ENCODE data around the gene MPDU1. TPM values are rescaled to one million over a fixed set of nuclear protein-coding genes. Genes with fewer than 3 reads are reported as not detected.
A peak's percentile ranks its signal among the peaks of the same experiment; 100 is the strongest.

MPDU1 gene
- total RNA-seq, 1 donor, result 127 TPM

- TF ChIP-seq, protein P1, sequence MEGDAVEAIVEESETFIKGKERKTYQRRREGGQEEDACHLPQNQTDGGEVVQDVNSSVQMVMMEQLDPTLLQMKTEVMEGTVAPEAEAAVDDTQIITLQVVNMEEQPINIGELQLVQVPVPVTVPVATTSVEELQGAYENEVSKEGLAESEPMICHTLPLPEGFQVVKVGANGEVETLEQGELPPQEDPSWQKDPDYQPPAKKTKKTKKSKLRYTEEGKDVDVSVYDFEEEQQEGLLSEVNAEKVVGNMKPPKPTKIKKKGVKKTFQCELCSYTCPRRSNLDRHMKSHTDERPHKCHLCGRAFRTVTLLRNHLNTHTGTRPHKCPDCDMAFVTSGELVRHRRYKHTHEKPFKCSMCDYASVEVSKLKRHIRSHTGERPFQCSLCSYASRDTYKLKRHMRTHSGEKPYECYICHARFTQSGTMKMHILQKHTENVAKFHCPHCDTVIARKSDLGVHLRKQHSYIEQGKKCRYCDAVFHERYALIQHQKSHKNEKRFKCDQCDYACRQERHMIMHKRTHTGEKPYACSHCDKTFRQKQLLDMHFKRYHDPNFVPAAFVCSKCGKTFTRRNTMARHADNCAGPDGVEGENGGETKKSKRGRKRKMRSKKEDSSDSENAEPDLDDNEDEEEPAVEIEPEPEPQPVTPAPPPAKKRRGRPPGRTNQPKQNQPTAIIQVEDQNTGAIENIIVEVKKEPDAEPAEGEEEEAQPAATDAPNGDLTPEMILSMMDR (IDR thresholded peaks at IDR 0.05; ENCODE audit: insufficient read depth, low read length), result no peak
- H3K4me3 ChIP-seq (ENCODE audit: low read depth, low read length), result no peak overlapping the region
- no peak for DNase-seq (ENCODE audit: low read depth)
These were observed 7.7 kb upstream of the MPDU1 start for GRCh38 chr17:7575959-7576358.

GRCh38 chr17:7576432-7576937 lies 7.2 kb upstream of the MPDU1 start:
- DNase-seq (ENCODE audit: low read depth), result no peak
- no peak overlapping the region for H3K4me3 ChIP-seq (ENCODE audit: low read depth, low read length)
- TF ChIP-seq, protein P1 (IDR thresholded peaks at IDR 0.05; ENCODE audit: insufficient read depth, low read length), result no peak

DNA sequence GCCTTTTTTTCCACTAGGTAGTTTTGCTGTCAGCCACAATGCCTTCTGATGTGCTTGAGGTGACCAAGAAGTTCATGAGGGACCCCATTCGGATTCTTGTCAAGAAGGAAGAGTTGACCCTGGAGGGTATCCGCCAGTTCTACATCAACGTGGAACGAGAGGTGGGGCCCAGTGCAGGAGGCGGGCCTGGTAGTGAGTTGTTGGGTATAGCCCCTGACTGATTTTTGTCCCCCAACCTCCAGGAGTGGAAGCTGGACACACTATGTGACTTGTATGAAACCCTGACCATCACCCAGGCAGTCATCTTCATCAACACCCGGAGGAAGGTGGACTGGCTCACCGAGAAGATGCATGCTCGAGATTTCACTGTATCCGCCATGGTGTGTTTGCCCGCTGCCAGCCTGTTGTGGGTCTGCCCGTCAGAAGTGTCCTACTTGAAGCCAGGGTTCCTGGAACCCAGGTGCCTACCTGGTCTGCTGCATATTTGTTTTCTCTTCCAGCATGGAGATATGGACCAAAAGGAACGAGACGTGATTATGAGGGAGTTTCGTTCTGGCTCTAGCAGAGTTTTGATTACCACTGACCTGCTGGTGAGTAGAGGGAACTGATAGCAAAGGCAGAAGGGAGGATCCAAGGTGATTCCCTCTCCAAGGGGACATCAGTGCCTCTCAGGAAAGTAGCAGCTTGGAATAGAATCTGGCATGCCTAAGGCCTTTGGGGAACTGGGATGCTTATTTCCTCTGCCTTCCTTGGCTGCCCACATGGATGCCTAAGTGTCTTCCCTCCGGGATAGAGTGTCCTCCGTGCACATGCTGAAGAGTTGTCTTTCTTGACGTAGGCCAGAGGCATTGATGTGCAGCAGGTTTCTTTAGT lies 6.1 kb upstream of the MPDU1 start:
- DNase-seq (ENCODE audit: low read depth), result no peak
- no peak overlapping the region for H3K4me3 ChIP-seq (ENCODE audit: low read depth, low read length)
- TF ChIP-seq, protein P1 (IDR thresholded peaks at IDR 0.05; ENCODE audit: insufficient read depth, low read length), result no peak

DNA sequence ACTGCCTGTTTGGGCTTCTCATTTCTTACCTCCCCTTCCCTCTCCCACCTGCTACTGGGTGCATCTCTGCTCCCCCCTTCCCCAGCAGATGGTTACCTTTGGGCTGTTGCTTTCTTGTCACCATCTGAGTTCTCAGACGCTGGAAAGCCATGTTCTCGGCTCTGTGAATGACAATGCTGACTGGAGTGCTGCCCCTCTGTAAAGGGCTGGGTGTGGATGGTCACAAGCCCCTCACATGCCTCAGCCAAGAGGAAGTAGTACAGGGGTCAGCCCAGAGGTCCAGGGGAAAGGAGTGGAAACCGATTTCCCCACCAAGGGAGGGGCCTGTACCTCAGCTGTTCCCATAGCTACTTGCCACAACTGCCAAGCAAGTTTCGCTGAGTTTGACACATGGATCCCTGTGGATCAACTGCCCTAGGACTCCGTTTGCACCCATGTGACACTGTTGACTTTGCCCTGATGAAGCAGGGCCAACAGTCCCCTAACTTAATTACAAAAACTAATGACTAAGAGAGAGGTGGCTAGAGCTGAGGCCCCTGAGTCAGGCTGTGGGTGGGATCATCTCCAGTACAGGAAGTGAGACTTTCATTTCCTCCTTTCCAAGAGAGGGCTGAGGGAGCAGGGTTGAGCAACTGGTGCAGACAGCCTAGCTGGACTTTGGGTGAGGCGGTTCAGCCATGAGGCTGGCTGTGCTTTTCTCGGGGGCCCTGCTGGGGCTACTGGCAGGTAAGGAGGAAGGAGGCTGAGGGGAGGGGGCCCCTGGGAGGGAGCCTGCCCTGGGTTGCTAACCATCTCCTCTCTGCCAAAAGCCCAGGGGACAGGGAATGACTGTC lies 4.4 kb upstream of the MPDU1 start, which contains the start of gene CD68:
Gene CD68 (plus strand): TSS at position 638 of the 833 bp plus-strand sequence. CDS start 40 bp downstream, at position 678.
- H3K4me3 ChIP-seq (ENCODE audit: low read depth, low read length), result peak within 1 kb of the TSS; percentile 48
- peak; percentile 88 for DNase-seq (ENCODE audit: low read depth)
- TF ChIP-seq, protein P1 (IDR thresholded peaks at IDR 0.05; ENCODE audit: insufficient read depth, low read length), result no peak

- H3K4me3 ChIP-seq (ENCODE audit: low read depth, low read length), result peak overlapping the region; percentile 48
- TF ChIP-seq, protein P1 (IDR thresholded peaks at IDR 0.05; ENCODE audit: insufficient read depth, low read length), result no peak
These were observed 3.6 kb upstream of the MPDU1 start for GRCh38 chr17:7579834-7580603.

More at GRCh38 chr17:7579834-7580603, 3.6 kb upstream of the MPDU1 start:
- DNase-seq (ENCODE audit: low read depth), result no peak
